Activated CD8-positive, alpha-beta memory T cell treated with anti-CD3 and anti-CD28 coated beads, Interleukin-2, amount 50 U/mL, for 24 hours (primary cell): Measurements from ENCODE around the gene CDC7.
"Not testable (repeated sequence)": the region's sequence is repeated elsewhere in the genome, so short reads cannot be mapped to it uniquely, and the experiment has no call there.

ENCODE experiments used
- DNase-seq: peaks from one replicate; pipeline ENCODE4 v3.0.0-alpha.2; 2020; ENCODE audit errors: extremely low read depth

The CDC7 gene

GRCh38 chr1:91510754-91511153 is 10.1 kb downstream of the CDC7 start:
- DNase-seq: no peak

DNA sequence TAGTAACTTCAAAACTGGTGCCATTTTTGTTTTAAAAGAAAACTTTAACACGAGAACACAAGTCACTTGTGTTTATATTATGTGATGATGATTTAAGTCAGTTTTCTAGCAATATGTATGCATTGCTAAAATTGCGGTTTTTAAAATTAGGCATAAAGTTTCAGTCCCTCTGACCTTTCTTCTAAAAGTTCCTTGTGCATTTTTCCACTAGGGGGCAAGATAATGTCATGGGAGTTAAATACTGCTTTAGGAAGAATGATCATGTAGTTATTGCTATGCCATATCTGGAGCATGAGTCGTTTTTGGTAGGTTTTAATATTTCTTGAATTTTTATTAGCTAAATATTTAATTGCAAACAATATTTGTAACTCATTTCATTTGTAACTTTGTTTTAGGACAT is 10.7 kb downstream of the CDC7 start:
- DNase-seq: no peak

- no peak for DNase-seq
Measured at GRCh38 chr1:91513160-91513559, 12.5 kb downstream of the CDC7 start.

- DNase-seq: no peak
Measured at GRCh38 chr1:91513706-91514105, 13.1 kb downstream of the CDC7 start.

GRCh38 chr1:91515994-91516393 is 15.3 kb downstream of the CDC7 start:
- no peak for DNase-seq

- DNase-seq: not testable (repeated sequence)
Measured at GRCh38 chr1:91516605-91517004, 16.0 kb downstream of the CDC7 start.

DNA sequence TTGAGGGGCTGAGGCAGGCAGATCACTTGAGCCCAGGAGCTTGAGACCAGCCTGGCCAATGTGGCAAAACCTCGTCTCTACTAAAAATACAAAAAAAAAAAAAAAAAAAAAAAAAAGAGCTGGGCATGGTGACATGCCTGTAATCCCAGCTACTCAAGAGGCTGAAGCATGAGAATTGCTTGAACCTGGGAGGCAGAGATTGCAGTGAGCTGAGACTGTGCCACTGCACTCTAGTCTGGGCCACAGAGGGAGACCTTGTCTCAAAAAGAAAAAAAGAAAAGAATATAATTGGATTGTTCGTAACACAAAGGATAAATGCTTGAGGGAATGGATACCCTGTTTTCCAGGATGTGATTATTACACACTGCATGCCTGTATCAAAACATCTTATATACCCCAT is 18.5 kb downstream of the CDC7 start:
- not testable (repeated sequence) for DNase-seq

DNA sequence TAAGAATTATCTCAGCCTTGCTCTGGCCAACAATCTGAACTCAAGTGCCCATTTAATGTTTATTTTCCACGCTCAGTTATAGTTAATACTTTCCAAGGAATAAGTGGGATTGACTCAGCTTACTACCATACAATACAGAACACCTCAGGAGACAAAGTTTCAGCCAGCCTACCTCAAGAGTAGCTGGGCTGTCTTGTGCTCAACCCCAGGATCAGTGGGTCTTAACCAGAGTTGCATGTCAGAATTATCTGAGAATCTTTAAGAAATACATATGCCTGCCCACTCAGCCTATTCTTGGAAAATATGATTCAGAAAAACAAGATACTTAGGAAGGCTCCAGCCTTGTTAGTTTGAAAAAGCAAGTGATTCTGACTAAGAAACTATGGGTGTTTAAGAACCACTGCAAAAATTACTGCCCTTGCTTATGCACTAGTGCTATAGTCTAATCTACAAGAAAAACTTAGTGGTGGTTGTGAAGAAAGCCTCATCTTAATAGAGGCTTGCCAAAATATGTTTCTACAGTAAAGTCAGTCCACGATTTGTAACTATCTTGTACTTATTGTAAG is 20.4 kb downstream of the CDC7 start:
- no peak for DNase-seq

DNA sequence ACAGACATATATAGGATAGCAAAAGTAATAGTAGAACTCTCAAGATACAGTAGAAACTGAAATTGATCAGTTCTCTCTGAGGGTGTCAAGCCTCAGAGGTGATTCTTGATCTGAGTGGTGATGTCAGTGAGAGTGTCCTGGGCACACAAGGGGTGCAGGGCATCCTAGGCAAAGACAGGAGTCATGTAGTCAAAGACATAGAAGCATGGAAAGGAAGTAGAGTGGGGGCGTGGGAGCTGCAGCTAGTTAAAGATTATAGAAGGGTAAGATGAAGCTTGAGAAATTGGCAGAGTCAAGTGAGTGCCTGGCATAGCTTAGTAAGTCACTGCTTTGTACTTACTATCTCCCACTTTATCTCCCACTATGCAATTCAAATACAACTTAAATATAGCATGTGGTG is 22.8 kb downstream of the CDC7 start:
- no peak for DNase-seq

DNA sequence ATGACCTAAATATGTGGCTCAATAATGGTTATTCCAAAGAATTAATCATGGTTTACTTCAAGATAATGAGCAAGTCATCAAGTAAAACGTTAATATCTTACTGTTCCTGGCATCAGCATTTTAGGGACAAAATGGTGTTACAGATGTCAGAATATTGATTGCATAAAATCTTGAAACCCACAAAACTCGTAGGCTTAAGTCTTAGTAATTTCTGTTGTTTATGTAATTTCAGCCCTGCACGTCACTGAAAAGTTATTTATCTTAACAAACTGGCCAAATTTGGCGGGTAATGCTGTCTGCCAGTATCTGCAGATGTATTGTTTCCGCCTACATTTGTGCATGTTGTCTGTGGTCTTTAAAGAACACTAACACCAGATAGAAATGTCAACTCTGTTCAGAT is 25.8 kb downstream of the CDC7 start:
- no peak for DNase-seq

DNA sequence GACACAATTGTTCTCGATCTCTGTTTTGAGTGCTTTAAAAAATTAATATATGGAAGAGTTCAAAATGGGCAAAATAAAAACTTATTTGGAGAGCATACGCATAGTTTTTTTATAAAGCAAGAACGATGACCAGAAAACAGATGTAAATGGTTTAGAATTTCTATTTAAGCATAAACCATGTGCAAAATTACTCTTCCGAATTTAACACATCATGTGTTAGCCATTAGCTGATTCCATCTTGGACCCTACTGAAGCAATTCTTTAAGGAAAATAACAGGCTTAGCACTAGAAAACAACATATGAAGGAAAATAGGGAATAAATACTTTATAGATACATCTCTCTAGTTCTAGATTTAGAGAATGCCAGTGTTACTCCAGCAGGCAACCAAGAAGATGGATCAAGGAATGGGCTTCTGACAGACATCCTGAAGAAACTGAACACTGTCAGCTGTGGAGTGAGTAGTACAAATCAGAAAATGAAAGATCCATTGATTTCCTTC is 26.7 kb downstream of the CDC7 start:
- DNase-seq: no peak

DNA sequence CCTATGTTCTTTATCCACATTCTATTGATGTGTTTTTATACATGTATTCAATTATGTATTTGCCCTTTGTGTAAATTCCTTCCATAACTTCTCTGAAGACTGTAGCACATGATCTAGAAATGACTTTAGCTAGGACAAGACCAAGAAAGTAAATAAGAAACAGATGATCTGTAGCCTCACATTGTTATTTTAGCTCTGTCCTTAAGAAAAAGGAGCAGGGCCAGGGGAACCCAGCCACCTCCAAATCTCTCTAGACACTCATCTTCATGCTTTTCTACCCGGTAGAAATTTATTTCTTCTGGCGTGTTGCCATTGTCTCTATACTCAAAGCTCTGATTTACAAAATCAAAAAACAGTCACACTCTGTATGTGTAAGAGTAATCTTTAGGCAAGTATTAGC is 27.1 kb downstream of the CDC7 start:
- no peak for DNase-seq

GRCh38 chr1:91529856-91530255 is 29.2 kb downstream of the CDC7 start:
- no peak for DNase-seq

- no peak for DNase-seq
Measured at GRCh38 chr1:91533361-91534024, 32.8 kb downstream of the CDC7 start.

GRCh38 chr1:91535441-91535840 is 34.8 kb downstream of the CDC7 start:
- no peak for DNase-seq

DNA sequence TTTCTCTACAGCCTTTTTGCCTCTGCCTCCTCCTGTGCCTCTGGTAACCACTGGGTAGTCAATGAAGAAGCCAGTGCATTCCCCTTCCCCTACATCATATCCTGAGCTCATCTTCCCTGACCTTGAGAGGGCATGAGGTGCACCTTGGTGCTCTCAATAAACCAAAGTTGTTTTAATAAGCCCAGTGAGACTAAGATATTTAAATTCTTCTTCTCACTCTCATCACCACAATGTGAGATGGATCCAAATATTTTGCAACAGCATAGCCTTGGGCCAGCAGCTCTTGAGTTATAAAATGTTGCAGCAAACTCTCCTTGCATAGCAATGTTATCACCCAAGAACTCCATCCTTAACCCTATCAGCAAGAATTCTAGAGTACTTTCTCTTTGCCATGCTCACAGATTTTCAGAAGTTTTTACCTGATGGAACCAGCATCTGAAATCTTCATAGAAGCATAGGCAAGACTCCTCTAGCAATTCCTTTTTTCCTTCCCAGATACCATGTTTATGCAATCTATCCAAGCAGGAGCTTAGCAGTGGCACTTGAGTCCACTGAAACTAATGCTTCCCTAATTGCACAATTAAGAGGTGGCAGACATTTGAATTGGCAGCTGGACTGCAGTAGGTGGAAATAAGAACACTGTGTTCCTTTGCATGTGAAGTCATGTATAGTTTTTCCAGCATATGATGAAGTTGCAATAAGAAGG is 36.8 kb downstream of the CDC7 start:
- no peak for DNase-seq

DNA sequence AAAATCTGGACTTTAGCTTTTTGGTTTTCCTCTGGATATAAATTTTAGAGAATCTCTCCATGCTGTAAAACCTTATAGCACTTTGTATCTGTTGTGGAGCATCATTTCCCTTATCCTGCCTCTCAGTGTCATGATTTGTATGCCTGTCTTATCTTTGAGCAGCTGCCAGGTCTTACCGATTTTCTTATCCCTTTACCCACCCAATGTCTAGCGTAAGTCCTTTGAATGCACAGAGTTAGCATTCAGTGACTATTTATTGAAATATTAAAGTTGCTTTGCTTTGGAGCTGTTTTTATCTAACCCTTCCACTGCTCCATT is 37.3 kb downstream of the CDC7 start:
- no peak for DNase-seq

DNA sequence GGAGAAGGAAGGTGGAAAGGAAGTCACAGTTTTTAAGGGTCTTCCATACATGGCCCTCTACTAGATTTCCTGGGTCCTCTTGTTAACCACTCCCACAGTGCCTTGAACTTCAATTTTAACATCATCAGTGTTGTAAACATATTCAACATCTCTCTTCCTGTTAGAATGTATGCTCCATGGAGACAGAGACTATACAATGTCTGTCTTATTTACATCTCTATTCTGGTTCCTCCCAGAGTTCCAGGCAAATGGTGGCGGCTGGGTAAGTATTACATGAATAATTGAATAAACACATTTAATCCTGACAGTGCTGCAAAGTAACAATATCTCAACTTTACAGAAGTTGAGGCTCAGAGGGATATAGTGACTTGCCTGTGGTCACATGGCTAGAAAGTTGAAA is 40.3 kb downstream of the CDC7 start:
- DNase-seq: no peak

- no peak for DNase-seq
Measured at GRCh38 chr1:91541918-91542533, 41.4 kb downstream of the CDC7 start.

DNA sequence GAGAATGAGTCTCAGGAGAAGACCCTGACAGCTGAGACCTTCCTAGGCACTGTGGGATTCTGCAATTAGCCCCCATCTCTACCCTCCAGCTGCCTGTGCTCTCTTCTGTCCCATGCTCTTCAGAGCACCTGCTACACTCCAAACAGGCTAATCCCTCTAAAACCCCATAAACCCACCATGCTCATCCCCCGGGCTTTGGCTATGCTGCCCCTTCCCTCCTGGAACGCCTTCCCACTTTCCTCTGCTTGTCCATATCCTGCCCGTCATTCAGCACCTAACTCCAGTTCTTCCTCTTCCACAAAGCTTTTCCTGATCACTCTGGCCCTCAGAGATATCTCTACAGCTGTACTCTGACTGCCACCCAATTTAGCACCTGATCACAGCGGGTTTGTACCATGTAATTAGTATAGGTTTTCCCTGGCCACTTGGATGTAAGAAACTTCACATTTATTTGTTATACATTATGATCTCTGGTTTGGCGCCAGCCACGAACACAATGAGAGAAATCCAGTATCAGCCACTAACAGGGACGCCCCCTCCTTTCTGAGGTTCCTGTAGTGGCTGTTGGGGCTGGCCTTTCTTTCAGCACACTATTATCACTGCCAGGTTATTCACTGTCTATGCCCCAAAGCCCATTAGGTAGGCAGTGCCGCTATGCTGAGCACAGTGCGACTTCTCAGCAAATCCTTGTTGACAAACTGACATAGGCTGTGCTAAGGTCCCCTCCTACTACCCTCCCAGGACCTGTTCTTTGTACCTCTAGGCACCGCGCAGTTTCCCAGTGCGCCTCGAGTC is 45.1 kb downstream of the CDC7 start:
- DNase-seq: no peak

- DNase-seq: no peak
Measured at GRCh38 chr1:91546301-91546581, 45.6 kb downstream of the CDC7 start.

DNA sequence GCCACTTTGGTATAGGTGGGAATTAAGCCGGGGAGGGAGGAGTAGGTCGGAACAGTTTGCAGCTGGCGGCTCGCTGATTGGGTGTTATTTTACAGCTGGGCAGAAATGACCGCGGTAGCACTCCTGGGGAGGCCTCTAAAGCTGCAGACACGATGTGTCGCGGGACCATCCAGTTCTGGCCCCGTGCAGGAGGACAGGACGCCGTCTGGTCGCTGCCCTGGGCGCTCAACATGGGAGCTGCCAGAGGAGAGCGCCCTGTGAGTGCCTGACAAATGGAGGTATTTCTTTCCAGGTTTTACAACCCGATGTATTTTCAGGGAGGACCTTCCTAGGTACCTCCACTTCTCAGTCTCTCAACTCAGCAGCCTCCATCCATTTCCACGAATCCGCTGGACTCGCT is 46.2 kb downstream of the CDC7 start:
- no peak for DNase-seq
